Measurements from ENCODE around the gene GRIA3.

DNA sequence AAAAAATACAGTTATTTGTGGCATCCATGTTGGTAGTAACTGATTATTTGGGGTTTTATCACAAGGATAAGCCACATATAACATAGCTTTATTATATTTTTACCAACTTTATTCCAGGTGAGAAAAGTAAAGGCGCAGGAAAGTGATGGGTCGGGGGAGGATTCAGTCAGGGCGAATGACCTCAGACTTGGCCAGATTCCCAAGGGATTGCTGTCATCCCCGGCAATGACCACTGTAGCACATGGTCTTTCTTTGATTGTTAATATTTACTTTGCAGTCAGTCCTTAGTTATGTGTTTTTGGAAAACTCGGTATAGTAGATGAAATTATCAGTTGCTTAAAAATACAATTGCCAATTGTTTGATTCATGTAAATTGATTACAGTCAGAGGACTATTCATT lies 17.6 kb downstream of the GRIA3 start:
- TF ChIP-seq, protein P1, sequence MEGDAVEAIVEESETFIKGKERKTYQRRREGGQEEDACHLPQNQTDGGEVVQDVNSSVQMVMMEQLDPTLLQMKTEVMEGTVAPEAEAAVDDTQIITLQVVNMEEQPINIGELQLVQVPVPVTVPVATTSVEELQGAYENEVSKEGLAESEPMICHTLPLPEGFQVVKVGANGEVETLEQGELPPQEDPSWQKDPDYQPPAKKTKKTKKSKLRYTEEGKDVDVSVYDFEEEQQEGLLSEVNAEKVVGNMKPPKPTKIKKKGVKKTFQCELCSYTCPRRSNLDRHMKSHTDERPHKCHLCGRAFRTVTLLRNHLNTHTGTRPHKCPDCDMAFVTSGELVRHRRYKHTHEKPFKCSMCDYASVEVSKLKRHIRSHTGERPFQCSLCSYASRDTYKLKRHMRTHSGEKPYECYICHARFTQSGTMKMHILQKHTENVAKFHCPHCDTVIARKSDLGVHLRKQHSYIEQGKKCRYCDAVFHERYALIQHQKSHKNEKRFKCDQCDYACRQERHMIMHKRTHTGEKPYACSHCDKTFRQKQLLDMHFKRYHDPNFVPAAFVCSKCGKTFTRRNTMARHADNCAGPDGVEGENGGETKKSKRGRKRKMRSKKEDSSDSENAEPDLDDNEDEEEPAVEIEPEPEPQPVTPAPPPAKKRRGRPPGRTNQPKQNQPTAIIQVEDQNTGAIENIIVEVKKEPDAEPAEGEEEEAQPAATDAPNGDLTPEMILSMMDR (IDR thresholded peaks at IDR 0.05): no peak
- no peak for TF ChIP-seq POLR2A (IDR thresholded peaks at IDR 0.05)
- TF ChIP-seq EP300 (IDR thresholded peaks at IDR 0.05): no peak
